LNCAP (cell line): ENCODE data around the gene MAPKBP1.

Experiments used
- CTCF ChIP-seq: fragments of 450-650 bp; IDR thresholded peaks from 2 replicates; pipeline ENCODE4 v1.5.1; 2017; ENCODE audit warnings: mild to moderate bottlenecking

Gene MAPKBP1

GRCh38 chr15:41774062-41774881 is at the start of gene MAPKBP1:
MAPKBP1 (plus strand) TSS chr15:41774484; CDS start chr15:41775276, 792 bp downstream.
- peak; percentile 76 for TF ChIP-seq CTCF

GRCh38 chr15:41727143-41727542 is 47.1 kb upstream of the MAPKBP1 start:
- no peak for TF ChIP-seq CTCF

- TF ChIP-seq CTCF: no peak
These were observed 43.7 kb upstream of the MAPKBP1 start for GRCh38 chr15:41730543-41730942.

GRCh38 chr15:41732483-41732882 is 41.8 kb upstream of the MAPKBP1 start:
- no peak for TF ChIP-seq CTCF

GRCh38 chr15:41734079-41734478 is 40.2 kb upstream of the MAPKBP1 start:
- no peak for TF ChIP-seq CTCF

- TF ChIP-seq CTCF: no peak
These were observed 39.2 kb upstream of the MAPKBP1 start for GRCh38 chr15:41735046-41735445.

- no peak for TF ChIP-seq CTCF
These were observed 27.5 kb upstream of the MAPKBP1 start for GRCh38 chr15:41746802-41747201.
